Measurements from ENCODE around the gene PRKAR1B. TPM values are rescaled to one million over a fixed set of nuclear protein-coding genes. Genes with fewer than 3 reads are reported as not detected.
A peak's percentile ranks its signal among the peaks of the same experiment; 100 is the strongest.

PRKAR1B gene
- total RNA-seq, 2 donors from 2014 or later: 15.6 to 18.4 TPM

- no peaks in the 10 kb centered on the region for H3K9me3 ChIP-seq
- H3K27me3 ChIP-seq (replicated peaks; ENCODE audit: insufficient read depth): no peaks in the 10 kb centered on the region
- no peak for TF ChIP-seq CTCF (IDR thresholded peaks at IDR 0.05)
- H3K4me1 ChIP-seq (ENCODE audit: control insufficient read depth in 1 of 2, low read depth in 2 of 2): peaks cover 0 to 22% of the 10 kb centered on the region in 2 donors
- peak overlapping the region; percentile 72 to 87 for H3K27ac ChIP-seq
- H3K36me3 ChIP-seq: peaks cover 3% of the 10 kb centered on the region
- no peak for ATAC-seq (ENCODE audit: insufficient number of reproducible peaks, low FRiP score, low read depth)
- no peak for DNase-seq (ENCODE audit: low spot score)
- H3K4me3 ChIP-seq: no peak overlapping the region
These were observed 43.3 kb upstream of the PRKAR1B start for GRCh38 chr7:770336-770735.

DNA sequence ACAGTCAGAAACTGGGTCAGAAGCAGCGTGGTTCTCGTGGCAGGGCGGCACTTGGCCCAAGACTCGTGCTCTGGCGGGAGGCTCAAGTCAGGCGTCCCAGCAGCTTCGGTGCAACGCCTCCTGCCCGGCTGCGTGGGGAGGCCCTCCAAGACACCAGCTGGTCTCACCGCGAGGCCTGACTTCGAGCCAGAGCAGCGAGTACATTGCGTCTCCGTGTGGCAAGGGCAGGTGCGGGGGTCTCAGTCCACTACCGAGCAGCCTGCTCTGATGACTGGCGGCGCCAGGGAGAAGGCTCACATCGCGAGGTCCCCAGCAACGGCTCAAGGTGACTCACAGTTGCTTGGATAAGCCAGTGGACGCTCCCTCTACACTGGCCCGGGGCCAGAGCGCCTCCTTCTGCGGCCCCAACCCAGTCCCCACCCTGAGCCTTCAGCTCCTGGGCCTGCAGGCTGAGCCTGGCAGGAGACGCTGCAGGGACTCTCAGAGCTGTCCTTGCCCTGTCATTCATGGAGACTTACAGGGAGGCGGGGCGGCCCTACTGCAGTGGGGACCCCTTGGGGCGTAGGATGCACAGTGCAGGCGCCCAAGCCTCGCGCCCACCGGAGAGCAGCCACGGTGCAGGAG is 41.9 kb upstream of the PRKAR1B start:
- Histone ChIP-seq H3K4me1 (ENCODE audit: control insufficient read depth in 1 of 2, low read depth in 2 of 2) (peaks cover 0 to 22% of the 10 kb centered on the region in 2 donors), H3K27me3 (replicated peaks; ENCODE audit: insufficient read depth) (no peaks in the 10 kb centered on the region), H3K27ac (no peak overlapping the region), H3K4me3 (no peak overlapping the region), H3K9me3 (no peaks in the 10 kb centered on the region), H3K36me3 (peaks cover 14% of the 10 kb centered on the region)
- no peak for TF ChIP-seq CTCF (IDR thresholded peaks at IDR 0.05)
- DNase-seq (ENCODE audit: low spot score): no peak
- no peak for ATAC-seq (ENCODE audit: insufficient number of reproducible peaks, low FRiP score, low read depth)

GRCh38 chr7:767941-768731 is 41.1 kb upstream of the PRKAR1B start:
- ATAC-seq (ENCODE audit: insufficient number of reproducible peaks, low FRiP score, low read depth) (no peak), DNase-seq (ENCODE audit: low spot score) (no peak)
- Histone ChIP-seq H3K4me3 (no peak overlapping the region), H3K4me1 (ENCODE audit: control insufficient read depth in 1 of 2, low read depth in 2 of 2) (peaks cover 0 to 22% of the 10 kb centered on the region in 2 donors), H3K9me3 (no peaks in the 10 kb centered on the region), H3K27ac (no peak overlapping the region), H3K27me3 (replicated peaks; ENCODE audit: insufficient read depth) (no peaks in the 10 kb centered on the region), H3K36me3 (peaks cover 21% of the 10 kb centered on the region)
- no peak for TF ChIP-seq CTCF (IDR thresholded peaks at IDR 0.05)

GRCh38 chr7:767580-767940 is 40.5 kb upstream of the PRKAR1B start:
- ATAC-seq (ENCODE audit: insufficient number of reproducible peaks, low FRiP score, low read depth) (no peak), DNase-seq (ENCODE audit: low spot score) (no peak)
- Histone ChIP-seq H3K36me3 (peaks cover 26% of the 10 kb centered on the region), H3K4me3 (no peak overlapping the region), H3K9me3 (no peaks in the 10 kb centered on the region), H3K4me1 (ENCODE audit: control insufficient read depth in 1 of 2, low read depth in 2 of 2) (peaks cover 0 to 22% of the 10 kb centered on the region in 2 donors), H3K27me3 (replicated peaks; ENCODE audit: insufficient read depth) (no peaks in the 10 kb centered on the region), H3K27ac (no peak overlapping the region)
- TF ChIP-seq CTCF (IDR thresholded peaks at IDR 0.05): no peak

- ATAC-seq (ENCODE audit: insufficient number of reproducible peaks, low FRiP score, low read depth): no peak
- no peak for DNase-seq (ENCODE audit: low spot score)
- Histone ChIP-seq H3K4me1 (ENCODE audit: control insufficient read depth in 1 of 2, low read depth in 2 of 2) (peaks cover 0 to 2% of the 10 kb centered on the region in 2 donors), H3K4me3 (no peak overlapping the region), H3K27ac (no peak overlapping the region), H3K9me3 (no peaks in the 10 kb centered on the region), H3K36me3 (peaks cover 31% of the 10 kb centered on the region), H3K27me3 (replicated peaks; ENCODE audit: insufficient read depth) (no peaks in the 10 kb centered on the region)
- no peak for TF ChIP-seq CTCF (IDR thresholded peaks at IDR 0.05)
These were observed 38.3 kb upstream of the PRKAR1B start for GRCh38 chr7:765383-765782.

Data from thoracic aorta (tissue), 2 donors.